Mucosa of descending colon (tissue), 3 donors: Measurements from ENCODE around the gene ARAP3. TPM values are rescaled to one million over a fixed set of nuclear protein-coding genes. Genes with fewer than 3 reads are reported as not detected.

Experiments
- ATAC-seq: fragments of 200-7000 bp; cut with Tn5 transposase; one replicate; pipeline ENCODE4 v1.9.1; 2020; ENCODE audit warnings: mild to moderate bottlenecking, moderate library complexity
- DNase-seq, 3 donors: peaks; one replicate each; pipeline ENCODE4 v3.0.0-alpha.2; 2020
- H3K36me3 ChIP-seq: fragments of 200-600 bp; one replicate; pipeline ENCODE4 v1.8.0; 2021; ENCODE audit warnings: low read depth, mild to moderate bottlenecking
- H3K4me1 ChIP-seq: fragments of 200-600 bp; one replicate; pipeline ENCODE4 v1.8.0; 2021; ENCODE audit warnings: low read depth, mild to moderate bottlenecking
- H3K4me3 ChIP-seq: fragments of 200-600 bp; one replicate; pipeline ENCODE4 v1.8.0; 2021; ENCODE audit warnings: mild to moderate bottlenecking
- H3K9me3 ChIP-seq: fragments of 200-600 bp; one replicate; pipeline ENCODE4 v1.8.0; 2021; ENCODE audit warnings: mild to moderate bottlenecking
- intact Hi-C, 2 donors: fragments of 100-400 bp; cut with DNase I in 1 of 2; cut with micrococcal nuclease in 1 of 2; formaldehyde crosslinking; loops; one replicate each; pipeline versions ENCODE4 v1.11.0 to v1.11.1; 2022; cut with DNase I, micrococcal nuclease
- total RNA-seq, 3 donors: library from RNA; stranded (reverse); fragmentation: NEBNext Ultra II Directional in 2 of 3; extraction: Animal tissue kit (Norgen Biotek cat#: 25700) in 2 of 3; gene quantifications; one replicate each; pipeline versions ENCODE4 v1.2.1 to v1.2.4, GENCODE V29; 2021 to 2023
- TF ChIP-seq, protein P1 (sequence below): fragments of 200-600 bp; IDR thresholded peaks from one replicate; pipeline ENCODE4 v1.8.0; 2022; ENCODE audit warnings: antibody characterized with exemption, mild to moderate bottlenecking
- donor health status: DM: no; HTN: no; CAD: no; lungs with moderate emphysema.
- donor health status: DM: no; HTN: no; CAD: no.
- donor health status: DM: no; HTN: yes; CAD: no.

The ARAP3 gene
- total RNA-seq, 3 donors from 2014 or later: 5.7 to 10.9 (median 8.0) TPM

DNA sequence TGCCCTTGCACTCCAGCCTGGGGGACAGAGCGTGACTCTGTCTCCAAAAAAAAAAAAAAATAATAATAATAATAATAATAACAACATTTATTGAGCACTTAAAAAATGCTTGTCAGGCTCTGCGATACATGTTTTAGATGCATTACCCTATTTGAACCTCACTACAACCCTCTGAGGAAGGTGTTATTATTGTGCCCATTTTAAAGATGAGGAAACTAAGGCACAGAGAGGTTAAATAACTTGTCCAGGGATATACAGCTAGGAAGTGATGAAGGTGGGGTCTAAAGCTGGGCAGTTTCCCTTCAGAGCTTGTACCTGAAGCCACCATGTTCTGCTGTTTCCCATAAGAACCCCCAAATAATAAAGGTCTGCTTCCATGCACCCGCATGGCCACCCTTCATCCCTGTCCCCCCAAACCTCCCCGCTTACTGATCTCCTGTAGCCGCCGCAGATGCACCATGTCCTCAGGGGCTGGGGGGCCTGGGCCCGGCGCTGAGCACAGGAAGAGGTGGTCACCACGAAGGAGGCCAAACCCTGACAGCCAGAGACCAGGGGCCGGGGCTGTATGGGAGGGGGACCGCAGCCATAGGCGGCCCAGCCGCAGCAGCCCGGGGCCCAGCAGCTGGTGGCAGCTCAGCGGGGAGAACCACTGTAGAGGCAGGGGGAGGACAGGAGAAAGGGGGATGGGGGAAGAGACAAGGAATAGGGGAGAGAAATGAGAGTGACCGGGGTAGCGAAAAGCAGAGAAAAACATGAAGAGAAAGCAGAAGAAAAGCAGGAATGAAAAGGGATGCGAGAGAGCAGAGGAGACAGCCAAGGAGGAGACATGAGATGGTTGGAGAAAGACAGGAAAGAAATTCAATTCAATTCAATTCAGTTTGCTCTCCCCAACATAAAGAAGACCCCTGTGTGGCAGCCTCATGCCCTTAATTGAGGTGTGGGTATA is 15.8 kb downstream of the ARAP3 start:
- DNase-seq (no peak), ATAC-seq (no peak)
- no peaks in the 10 kb centered on the region for H3K36me3 ChIP-seq
- TF ChIP-seq, protein P1, sequence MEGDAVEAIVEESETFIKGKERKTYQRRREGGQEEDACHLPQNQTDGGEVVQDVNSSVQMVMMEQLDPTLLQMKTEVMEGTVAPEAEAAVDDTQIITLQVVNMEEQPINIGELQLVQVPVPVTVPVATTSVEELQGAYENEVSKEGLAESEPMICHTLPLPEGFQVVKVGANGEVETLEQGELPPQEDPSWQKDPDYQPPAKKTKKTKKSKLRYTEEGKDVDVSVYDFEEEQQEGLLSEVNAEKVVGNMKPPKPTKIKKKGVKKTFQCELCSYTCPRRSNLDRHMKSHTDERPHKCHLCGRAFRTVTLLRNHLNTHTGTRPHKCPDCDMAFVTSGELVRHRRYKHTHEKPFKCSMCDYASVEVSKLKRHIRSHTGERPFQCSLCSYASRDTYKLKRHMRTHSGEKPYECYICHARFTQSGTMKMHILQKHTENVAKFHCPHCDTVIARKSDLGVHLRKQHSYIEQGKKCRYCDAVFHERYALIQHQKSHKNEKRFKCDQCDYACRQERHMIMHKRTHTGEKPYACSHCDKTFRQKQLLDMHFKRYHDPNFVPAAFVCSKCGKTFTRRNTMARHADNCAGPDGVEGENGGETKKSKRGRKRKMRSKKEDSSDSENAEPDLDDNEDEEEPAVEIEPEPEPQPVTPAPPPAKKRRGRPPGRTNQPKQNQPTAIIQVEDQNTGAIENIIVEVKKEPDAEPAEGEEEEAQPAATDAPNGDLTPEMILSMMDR: no peak
- H3K9me3 ChIP-seq: no peaks in the 10 kb centered on the region
- intact Hi-C loops: no loop called here
- H3K4me1 ChIP-seq: peaks cover 2% of the 10 kb centered on the region
- no peak overlapping the region for H3K4me3 ChIP-seq

DNA sequence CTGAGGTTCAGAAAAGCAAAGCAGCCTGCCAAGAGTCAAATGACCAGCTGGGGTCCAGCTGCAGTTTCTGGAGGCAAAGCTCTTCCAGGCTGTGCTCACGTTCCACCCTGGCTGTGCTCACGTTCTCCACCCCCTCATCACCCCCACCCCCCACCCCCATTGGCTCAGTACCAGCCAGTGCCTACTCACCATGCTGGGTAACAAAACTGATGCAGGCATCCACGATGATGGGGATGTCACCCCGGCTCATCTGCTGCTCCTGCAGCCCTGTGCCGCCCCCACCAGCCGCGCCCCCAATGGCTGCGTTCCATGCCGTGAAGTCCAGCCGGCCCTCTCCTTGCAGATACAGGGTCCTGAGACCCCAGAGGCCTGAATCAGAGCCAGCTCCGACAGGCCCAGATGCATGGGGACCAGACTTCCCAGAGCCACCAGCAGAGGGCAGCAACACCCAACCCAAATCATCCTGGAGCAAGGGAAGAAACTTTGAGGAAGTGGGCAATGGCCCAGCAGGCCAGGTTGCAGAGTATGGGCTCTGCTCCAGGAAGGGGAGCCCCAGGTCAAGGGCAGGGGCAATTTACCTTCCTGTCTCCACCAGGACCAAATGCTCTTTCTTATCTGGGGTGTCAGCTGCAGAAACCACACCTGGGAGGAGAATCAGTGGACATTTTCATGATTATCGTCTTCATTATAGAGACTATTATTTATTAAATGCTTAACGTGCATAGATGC is 17.1 kb downstream of the ARAP3 start:
- no peak overlapping the region for H3K4me3 ChIP-seq
- no peaks in the 10 kb centered on the region for H3K9me3 ChIP-seq
- H3K36me3 ChIP-seq: no peaks in the 10 kb centered on the region
- DNase-seq (peak; percentile 84 to 90 (median 89)), ATAC-seq (peak; percentile 98)
- TF ChIP-seq, protein P1: peak; percentile 75
- H3K4me1 ChIP-seq: peaks cover 2% of the 10 kb centered on the region
- intact Hi-C loops: no loop called here

DNA sequence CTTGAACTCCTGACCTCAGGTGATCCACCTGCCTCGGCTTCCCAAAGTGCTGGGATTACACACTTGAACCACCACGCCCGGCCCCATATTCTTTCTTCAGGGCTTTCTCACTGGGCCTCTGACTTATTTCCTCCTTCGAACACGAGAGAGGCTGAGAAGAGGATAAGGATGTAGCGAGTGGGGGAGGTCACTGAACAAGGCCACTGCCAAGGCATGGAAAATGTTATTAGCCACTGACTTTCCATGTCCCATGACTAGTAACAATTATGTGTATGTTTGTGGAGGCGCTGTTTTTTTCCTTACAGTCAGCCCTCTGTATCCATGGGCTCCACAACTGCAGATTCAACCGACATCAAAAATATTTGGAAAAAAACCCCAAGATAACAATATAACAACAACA is 18.5 kb downstream of the ARAP3 start:
- no peak overlapping the region for H3K4me3 ChIP-seq
- no peaks in the 10 kb centered on the region for H3K9me3 ChIP-seq
- H3K4me1 ChIP-seq: peaks cover 2% of the 10 kb centered on the region
- no peak for DNase-seq
- ATAC-seq: no peak
- intact Hi-C loops: no loop called here
- TF ChIP-seq, protein P1: no peak
- H3K36me3 ChIP-seq: no peaks in the 10 kb centered on the region

DNA sequence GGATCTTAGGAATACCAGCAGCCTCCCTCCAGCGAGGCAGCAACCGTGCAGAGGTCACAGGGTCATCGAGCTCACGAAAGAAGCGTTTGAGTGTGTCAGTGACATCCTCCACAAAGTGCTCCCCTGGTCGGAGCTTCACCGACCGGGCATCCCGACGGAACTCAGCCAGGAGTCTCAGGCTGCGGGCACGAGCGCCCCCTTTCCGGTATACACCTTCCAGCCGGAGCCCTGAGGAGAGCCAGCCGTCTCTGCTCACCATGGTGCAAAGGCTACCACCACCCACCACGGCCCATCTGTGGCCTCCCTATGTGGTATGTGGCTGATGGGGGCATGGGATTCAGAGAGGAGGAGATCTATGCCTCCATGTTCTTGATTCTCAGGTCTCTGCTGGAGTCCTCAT is 20.0 kb downstream of the ARAP3 start:
- intact Hi-C loops: no loop called here
- H3K4me3 ChIP-seq: no peak overlapping the region
- DNase-seq (no peak), ATAC-seq (no peak)
- TF ChIP-seq, protein P1: no peak
- H3K36me3 ChIP-seq: no peaks in the 10 kb centered on the region
- H3K9me3 ChIP-seq: no peaks in the 10 kb centered on the region
- H3K4me1 ChIP-seq: peaks cover 2% of the 10 kb centered on the region

DNA sequence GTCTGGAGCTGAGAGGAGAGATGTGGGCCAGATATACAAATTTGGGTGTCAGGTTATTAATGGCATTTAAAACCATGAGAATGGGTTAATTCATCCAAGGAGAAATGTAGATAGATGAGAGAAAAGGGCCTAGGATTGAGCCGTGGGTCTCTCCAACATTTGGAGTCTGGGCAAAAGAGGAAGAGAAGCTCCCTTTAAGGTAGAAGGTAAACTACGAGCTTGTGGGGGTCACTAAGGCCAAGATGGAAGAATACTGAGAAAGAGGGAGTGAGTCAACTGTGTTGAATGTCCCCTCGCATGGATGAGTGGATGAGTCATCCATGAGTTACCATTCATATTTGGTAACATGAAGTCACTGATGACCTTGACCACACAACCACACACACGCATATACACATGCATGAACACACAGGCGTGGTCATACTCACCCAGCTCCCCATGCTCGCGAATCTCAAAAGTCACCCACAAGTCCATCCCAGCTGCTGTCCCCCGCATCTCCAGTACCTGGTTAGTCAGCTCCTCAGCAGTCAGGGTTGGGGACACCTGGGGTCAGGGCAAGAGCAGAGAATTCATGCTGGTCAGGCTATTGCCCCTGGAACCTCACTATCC is 24.0 kb downstream of the ARAP3 start:
- intact Hi-C loops: no loop called here

More for the DNA sequence above, 24.0 kb downstream of the ARAP3 start:
- TF ChIP-seq, protein P1: no peak
- H3K4me1 ChIP-seq: no peaks in the 10 kb centered on the region
- H3K9me3 ChIP-seq: no peaks in the 10 kb centered on the region
- H3K4me3 ChIP-seq: no peak overlapping the region
- no peaks in the 10 kb centered on the region for H3K36me3 ChIP-seq
- DNase-seq (no peak), ATAC-seq (no peak)
